Left hindlimb (tissue), 1 donor: ENCODE results near the gene SORL1.

Experiments used
- DNase-seq: peaks from one replicate; pipeline ENCODE4 v3.0.0-alpha.2; 2018

SORL1 gene

DNA sequence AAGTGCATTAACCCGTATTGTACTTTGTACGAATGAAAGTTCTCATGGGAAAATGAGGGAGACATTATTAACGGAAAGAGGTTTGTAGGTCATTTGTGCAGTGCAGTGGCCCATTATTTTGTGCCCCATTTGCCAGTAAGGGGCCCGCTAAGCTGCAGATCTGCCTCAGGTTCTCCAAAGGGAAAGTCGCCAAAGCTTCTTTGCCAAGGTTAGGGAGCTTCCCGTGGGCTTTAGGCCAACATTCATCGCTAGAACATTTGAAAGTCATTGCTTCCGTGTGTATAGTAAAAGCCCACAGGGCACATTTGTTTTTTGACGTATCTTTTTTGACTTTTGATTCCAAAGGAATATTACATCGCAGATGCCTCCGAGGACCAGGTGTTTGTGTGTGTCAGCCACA lies 61.7 kb downstream of the SORL1 start:
- no peak for DNase-seq

DNA sequence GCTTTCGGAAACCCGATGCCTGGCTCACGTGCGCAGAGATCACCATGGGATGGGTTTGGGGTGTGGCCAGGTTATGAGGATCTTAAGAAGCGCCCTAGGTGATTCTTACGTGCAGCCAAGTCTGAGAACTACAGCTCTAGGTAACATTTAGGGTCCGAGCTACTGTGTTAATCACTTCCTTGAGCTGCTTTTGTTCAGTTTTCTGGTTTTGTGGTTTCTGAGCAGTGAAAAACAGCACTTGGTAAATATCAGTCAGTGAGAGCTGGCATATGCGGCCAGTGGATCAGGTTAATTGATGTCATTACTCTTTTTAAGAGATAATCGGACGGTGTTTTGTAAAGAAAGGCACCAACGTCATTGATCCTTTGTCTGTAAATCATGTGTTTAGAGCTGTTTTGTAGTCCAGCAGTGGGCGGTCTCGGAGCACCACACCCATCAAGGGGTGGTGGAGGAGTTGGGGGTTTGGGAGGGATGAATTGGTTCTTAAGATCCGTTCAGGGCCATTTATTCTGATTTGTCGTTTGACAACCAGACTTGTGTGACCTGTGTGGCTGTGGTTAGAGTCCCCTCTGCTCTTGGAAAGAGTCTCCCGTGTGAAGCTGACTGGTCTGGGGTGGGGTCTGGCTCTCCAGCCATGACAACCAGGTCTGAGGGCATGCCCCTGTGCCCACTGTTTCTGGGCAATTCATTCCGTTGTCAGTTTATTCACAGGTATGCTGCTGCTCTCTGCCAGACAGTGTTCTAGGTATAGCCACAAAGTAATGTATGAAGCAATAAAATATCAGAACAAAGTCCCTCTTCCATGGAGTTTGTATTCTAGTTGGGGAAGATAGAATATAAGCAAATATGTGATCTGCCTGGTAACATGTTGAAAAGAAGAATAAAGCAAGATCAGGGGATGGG lies 62.6 kb downstream of the SORL1 start:
- no peak for DNase-seq

DNA sequence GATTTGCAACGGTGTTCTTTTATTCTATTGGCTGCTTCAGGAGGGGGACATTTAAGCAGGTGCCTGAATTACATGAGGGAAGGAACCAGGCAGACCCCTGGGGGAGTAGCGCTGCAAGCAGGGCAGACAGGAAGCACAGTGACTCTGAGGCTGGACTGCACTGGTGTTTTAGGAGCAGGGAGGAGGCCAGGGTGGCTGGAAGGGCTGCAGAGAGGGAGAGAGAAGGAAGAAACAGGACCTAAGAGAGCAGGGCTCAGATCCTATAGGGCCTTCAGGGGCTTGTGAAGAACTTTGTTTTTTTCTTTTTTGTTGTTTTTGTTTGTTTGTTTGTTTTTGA lies 63.2 kb downstream of the SORL1 start:
- DNase-seq, result no peak

DNA sequence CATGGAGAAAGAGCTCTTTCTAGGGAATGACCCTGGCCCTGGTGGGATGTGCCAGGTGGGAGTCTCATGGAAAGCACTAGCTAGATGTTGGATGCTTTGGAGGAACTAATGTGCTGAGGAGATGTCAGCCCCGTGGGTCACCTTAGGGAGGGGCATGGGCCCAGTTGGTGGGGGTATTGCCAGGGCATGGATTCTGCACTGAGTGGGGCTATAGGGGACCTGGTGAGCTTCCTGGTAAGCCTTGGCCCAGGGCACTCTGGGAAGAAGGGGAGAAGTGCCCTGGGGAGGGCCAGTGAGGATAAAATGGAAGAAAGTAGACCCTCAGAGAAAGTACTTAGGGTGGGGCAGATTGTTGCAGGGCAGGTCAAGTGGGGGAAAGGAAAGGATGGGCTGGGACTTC lies 65.9 kb downstream of the SORL1 start:
- DNase-seq, result no peak

DNA sequence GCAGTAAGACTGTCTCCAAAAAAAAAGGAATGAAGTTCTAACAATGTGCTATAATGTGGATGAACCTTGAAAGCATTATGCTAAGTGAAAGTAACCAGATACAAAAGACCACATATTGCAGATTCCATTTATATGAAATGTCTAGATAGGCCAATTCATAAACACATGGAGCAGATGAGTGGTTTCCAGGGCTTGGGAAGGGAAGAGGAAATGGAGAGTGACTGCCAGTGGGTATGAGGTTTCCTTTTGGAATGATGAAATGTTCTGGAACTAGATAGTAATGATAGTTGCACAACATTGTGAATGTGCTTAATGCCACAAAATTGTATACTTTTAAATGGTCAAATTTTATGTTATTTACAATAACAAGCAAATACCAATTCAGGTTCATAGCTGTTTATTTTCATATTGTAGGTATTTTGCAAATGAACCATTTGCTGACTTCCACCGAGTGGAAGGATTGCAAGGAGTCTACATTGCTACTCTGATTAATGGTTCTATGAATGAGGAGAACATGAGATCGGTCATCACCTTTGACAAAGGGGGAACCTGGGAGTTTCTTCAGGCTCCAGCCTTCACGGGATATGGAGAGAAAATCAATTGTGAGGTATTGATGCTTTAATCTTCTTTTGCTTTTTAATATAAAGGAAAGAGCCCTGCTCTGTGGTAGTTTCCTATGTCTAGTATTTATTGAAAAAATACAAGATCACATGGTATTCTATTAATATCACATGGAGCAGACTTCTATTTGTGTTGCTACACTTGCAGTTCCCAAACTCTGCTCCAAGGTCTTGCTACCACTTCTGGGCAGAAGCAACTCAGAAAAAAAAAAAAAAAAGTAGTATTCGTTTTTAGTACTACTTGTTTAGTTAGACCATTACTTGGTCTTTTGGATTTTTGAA lies 68.4 kb downstream of the SORL1 start:
- no peak for DNase-seq

DNA sequence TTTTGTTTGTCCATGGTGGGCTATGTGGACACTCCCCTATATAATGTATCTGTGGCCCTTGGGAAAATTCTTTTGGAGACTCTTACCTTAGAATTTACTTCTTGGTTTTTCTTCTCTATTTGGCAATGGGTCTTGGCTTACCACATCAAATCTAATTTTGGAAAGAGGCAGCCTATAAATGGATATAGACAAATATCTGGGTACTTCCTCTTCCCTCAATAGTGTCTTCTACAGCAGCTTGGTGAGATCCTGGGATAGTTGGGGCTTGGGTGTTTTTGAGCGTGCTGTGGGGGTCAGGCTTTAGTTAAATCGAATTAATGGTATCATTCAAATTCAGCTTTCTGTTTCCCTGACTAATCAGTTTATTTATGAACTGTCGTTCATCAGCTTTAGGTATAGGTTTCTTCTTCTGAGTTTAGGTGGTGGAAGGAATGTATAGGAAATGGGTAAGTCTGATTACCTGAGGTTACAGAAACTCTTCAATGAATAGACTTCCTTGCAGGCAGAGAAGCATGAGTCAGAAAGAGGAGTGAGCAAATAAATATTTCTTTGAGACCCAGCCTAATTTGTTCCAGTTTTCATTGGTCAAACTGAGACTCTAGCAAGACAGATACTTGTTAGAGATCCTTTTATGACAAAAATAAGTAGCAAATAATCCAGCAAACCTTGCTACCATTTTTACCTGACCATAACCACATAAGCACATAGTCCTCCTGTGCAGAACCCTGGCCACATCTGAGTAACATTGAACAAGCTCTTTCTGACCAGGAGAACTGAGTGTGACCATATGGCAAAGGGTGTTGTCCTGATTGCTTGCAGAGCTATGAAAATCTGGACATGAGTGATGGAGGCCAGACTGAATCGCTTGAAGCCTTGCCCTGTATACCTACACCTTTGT lies 69.3 kb downstream of the SORL1 start:
- DNase-seq, result no peak

DNA sequence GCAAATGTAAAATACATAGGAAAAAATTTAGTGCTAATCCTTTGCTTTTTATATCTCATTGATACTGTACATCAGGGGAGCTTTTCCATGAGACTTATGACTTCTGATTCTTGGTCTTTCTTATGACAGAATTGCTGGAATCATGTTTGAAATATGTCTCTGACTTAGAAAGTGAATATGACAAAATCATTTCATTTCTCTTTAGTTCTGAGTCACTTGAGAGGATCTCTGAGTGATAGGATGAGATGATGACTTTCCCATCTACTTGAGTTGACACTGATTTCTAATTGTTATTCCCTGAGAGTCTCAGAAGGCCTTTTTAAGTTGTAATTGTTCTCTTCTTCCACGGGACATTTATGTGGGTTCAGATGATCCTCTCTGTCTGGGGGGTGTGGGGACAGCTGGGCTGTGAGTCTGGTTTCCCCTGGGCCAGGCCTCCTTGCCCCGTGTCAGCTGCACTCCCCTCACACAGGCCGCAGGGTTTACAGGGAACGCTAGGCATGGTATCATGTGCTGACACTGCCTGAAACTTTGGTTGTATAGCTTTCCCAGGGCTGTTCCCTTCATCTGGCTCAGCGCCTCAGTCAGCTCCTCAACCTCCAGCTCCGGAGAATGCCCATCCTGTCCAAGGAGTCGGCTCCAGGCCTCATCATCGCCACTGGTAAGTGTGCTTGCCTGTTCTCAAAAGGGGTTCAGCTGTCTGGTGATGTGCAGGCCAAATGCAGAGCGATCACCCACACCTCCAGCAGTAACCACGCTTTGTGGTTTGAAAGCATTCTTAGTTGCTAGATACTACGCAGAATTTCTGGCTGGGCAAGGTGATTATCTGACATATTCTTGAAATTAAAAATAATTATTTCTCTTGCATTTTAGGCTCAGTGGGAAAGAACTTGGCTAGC lies 70.2 kb downstream of the SORL1 start:
- DNase-seq, result no peak

DNA sequence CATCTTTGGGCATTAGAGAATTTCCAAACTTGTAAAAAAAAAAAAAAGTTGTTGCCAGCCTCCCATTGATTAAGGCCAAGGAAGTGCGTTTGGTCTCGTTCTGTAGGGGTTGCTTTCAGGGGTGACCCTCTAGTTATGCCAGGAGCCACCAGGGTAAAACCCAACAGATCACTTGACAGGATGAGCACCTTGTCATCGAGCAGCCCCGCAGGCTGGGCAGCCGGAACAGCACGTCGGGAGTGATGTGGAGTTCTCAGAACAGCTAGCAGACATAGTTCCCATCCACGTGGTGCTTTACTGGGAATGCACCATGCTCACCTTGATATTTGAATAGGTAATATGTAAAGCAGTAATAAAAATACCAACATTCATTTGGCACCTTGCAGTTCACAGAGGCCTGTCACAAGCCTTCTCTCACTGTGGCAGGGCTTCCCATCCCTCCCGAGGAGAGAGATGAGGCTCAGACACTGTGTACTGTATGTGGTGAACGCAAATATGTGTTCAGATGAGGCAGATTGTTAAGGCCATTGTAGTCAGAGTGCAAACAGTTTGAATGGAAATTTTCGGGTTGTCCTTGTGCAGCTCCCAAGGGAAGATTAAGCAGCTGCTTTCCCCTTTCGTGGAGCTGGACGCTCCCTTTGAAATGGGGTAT lies 71.6 kb downstream of the SORL1 start:
- DNase-seq, result no peak

DNA sequence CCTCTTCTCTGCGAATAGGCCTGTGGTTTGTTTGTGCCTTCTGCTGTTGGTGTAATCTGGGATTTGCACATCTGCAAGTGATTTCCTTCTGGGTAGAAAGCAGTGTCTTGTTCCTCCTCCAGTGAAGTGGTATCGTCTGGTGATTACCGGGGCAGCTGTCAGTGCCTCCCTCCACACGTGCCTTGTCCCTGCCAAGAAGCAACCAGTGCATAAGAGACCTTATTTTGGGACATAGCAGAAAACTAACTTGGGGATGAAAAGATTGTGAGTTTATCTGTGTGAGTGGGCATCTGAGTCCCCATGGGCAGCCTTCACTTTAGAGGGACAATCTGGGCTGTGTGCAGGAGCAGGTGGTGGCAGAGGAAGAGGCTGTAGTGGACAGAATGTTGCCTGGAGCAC lies 72.1 kb downstream of the SORL1 start:
- no peak for DNase-seq

DNA sequence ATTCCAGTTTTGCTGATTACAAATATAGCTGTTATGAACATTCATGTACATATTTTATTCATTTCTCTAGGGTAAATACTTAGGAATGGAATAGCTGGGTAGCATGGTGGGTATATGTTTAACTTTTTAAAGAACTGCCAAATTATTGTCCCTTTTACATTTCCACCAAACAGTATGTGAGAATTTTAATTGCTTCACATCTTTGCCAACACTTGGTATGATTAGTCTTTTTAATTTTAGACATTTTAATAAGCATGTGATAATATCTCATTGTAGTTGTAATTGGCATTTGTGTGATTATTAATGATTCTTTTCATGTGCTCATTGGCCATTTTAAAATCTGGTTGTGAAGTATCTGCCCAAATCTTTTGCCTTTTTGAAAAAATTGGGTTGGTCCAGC lies 73.3 kb downstream of the SORL1 start:
- no peak for DNase-seq

DNA sequence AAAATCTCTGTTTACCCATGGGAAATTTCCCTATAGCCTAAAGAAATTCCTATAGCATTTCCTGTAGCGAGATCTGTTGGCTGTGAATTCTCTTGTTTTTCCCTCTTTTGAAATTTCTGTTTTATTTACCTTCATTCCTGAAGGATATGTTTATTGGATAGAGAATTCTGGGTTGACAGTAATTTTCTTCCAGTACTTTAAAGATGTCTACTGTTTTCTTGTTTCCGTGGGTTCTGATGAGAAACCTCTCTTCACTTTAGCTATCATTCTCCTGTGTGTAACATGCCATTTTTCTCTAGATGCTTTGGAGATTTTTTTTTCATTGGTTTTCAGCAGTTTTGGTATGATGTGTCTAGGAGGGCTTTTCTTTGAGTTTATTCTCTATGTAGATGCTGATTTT lies 78.1 kb downstream of the SORL1 start:
- DNase-seq, result no peak

DNA sequence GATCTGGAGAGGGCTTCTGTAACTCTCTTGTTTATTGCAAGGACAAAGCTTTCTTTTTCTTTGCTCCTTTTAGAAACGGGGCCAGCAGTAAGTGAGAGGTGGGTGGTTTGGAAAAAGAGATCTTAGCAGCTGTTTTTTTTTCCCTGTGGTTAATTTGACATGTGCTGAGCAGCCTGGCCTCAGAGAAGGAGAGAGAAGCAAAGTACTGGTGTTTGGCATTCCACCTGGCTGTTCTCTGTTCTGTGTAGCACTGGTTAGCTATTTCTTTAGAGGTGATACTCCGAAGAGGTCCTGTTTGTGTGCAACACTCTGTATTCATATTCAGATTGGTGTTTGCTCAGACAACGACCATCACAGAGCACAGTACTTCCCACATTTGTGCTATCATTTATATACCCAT lies 81.5 kb downstream of the SORL1 start:
- DNase-seq, result no peak

DNA sequence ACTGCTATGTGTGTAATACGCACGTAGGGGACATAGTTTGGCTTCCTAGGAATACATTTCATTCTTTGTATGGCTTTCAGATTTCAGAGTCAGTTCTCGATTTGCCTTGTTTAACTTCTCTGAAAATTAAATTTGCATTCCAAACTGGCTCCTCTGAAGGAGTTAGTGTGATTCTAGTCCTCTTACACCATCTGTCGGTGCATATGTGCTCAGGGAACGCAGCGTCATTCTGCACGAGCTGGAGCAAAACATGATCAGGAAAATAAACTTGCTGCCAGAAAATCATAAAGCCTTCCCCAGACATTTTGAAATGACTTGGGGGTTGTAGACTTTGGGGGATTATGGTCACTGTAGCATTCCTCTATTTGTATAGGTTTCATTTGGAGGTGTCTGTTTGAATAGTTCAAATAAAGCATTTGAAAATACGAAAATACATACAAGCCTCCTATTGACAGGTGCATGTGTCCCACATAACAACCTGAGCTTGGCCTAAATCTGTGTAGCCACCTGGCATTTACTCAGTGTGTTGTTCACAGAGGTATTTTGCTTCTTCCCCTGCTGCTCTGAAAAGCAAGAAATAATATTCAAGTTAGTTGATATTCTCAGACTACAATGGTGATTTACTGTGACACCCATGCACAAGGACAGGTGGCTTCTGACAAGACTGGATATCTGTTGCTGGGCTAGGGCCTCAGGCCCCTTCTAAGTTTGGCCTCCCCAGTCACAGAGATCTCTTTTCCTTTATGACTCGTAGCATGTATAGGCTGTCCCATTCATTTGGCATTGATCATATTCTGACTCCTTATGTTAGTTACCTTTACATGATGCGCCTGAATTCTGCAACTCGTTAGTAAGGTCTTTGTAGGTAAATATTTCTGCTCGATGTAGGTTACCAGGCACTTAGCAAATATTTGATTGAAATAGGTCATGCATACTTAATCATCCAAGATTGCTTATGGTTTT lies 82.3 kb downstream of the SORL1 start:
- DNase-seq, result no peak

DNA sequence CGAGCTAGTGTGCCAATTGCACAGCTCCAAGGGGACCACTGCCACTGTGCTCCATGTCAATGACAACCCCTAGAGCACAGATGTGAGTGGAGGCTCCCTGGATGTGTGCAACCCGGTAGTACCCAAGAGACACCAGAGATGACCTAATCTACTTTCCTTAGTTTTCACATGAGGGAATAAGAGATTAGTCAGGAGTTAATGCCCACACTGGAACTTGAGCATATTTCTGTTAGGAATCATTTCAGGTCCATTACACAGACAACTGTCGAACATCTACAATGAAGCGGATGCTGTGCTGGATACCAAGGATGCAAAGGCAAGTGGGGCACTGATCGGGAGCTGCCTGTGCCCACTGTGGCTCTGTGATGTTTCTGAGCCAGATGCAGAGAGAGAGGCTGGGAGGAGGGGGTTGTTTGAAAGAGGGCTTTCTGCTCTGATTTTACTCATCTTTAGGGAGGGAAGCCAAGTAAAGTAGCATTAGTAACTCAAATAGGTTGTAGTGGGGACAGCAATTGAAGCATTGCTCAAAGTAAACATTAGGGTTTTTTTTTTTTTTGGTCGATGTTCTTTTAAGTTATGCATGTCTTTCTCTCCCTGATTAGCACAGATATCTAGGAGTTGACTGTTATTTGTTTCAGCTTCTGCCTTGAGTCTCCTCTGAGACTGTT lies 83.1 kb downstream of the SORL1 start:
- no peak for DNase-seq

DNA sequence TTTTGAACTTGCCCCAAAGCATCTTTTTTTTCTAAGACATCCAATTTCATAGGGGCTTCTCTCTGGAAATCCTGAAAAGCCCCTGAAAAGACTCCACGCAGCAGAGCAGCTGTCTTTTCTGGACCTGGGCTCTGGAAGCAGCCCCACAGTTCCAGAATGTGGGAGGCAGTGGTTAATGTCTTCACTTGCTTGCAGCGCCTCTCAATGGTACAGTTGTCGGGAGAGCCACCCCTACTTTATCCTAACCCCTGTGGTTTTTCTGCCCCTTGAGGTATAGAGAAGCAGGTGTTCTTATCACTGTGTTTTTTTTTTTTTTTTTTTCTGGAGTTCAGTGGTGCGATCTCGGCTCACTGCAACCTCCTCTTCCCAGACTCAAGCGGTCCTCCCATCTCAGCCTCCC lies 84.0 kb downstream of the SORL1 start:
- DNase-seq, result no peak

DNA sequence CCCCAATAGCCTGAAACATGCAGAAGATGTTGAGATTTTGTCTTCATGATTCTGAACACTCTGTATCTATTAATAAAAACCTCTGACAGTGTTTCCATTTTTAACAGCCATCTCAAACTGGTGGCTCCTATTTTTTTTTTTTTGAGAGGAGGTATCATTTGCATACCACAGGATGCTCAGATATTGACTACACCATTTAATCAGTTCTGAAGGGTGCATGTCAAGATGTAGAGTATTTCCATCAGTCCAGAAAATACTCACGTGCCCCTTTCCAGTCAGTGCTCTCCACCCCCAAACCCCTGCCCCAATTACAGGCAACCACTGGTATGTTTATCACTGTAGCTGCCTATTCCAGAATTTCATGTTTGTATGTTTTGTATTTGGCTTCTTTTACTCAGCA lies 85.9 kb downstream of the SORL1 start:
- no peak for DNase-seq

DNA sequence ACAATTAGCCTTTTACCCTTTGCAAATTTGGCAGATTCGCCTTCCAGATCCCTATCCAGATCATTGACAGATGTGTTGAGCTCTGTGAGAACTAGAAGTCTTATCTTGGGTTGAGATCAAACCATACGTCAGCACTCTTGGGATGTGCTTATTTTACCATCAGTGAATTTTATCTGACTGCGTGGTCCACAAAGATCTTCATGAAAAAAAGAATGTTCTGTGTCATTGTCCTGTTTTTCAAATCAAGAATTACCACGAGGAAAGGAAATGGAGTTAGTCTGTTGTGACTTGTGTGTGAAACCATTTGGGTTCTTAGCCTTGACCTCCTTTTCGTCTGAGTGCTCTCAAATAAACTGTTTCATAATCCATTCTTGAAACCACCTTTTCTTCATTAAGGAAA lies 86.9 kb downstream of the SORL1 start:
- no peak for DNase-seq

DNA sequence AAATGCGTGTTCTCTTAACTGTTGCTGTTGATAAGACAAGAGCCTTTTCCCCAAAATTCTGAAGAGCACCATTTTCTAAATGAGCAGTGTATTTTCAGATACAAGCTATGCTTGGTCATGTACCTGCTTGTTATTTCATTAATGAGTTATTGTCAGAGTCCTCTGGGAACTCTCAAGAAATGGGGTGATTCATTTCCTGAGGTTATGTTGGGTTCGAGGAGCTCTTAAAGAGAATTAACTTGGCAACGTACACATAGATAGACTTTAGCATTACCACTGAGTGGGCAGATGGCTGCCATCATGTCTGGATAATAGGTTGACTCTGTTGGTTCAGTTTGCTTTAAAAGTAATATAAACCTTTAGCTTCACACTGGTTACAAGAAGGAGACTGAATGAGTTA lies 88.5 kb downstream of the SORL1 start:
- no peak for DNase-seq

DNA sequence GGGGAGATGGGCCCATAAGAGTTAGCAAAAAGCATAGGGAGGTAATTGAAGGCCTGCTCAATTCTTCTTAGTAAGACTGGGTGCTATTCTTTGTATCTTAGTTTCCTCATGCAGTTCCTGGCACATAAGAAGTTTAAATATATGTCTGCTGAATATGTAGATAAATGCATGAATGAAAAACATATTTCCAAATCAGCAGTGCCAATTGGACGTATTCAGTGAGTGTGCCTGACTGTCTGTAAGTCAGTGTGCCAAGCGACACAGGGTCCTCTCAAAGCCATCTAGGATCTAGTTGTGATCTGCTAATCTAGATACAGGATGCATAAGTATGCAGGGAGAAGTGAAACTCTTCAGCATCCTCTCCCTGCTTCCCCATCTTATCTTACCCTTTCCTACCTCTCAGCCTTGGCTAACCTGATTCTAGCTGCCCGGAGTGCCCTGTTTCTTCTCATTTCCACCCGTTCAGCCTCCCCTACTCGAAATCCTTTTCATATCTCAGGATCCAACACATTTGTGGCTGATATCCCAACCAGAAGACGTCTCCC lies 91.8 kb downstream of the SORL1 start:
- DNase-seq, result no peak
